ENCODE results near the gene PTPRM.

DNA sequence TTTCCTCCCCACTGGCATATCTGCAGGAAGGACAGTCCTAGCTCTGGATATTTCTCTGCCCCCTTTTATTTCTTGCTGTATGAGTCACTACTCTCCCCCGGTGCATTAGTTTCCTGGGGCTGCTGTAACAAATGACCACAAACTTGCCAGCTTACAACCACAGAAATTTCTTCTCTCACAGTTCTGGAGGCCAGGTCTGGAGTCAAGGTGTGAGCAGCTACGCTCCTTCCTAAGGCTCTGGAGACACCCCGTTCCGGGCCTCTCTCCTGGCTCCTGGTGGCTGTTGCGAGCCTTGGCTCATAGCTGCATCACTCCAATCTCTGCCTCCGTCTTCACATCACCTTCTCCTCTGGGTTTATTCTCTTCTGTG is 34.1 kb downstream of the PTPRM start:
- TF ChIP-seq, protein P1, sequence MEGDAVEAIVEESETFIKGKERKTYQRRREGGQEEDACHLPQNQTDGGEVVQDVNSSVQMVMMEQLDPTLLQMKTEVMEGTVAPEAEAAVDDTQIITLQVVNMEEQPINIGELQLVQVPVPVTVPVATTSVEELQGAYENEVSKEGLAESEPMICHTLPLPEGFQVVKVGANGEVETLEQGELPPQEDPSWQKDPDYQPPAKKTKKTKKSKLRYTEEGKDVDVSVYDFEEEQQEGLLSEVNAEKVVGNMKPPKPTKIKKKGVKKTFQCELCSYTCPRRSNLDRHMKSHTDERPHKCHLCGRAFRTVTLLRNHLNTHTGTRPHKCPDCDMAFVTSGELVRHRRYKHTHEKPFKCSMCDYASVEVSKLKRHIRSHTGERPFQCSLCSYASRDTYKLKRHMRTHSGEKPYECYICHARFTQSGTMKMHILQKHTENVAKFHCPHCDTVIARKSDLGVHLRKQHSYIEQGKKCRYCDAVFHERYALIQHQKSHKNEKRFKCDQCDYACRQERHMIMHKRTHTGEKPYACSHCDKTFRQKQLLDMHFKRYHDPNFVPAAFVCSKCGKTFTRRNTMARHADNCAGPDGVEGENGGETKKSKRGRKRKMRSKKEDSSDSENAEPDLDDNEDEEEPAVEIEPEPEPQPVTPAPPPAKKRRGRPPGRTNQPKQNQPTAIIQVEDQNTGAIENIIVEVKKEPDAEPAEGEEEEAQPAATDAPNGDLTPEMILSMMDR (IDR thresholded peaks at IDR 0.05; ENCODE audit: low read depth, low read length, poor library complexity, severe bottlenecking): no peak
- TF ChIP-seq EZH2phosphoT487 (IDR thresholded peaks at IDR 0.05; ENCODE audit: borderline replicate concordance, low read length): no peak
